NB4 (cell line): Measurements from ENCODE around the gene AUTS2.

Source experiments
- DNase-seq: peaks from one replicate; pipeline ENCODE4 v3.0.0; 2010; ENCODE audit warnings: low read depth
- H3K4me3 ChIP-seq: one replicate; pipeline ENCODE4 v1.5.1; 2011; ENCODE audit warnings: mild to moderate bottlenecking, low read depth, low read length, moderate library complexity
- MYC ChIP-seq: IDR thresholded peaks from 2 replicates; pipeline ENCODE4 v1.6.1; 2011; ENCODE audit warnings: low read depth, low read length
- POLR2A ChIP-seq: IDR thresholded peaks from 2 replicates; pipeline ENCODE4 v1.6.1; 2011; ENCODE audit warnings: mild to moderate bottlenecking; ENCODE audit not compliant: insufficient read length; ENCODE audit errors: extremely low read depth
- TF ChIP-seq, protein P1 (sequence below): IDR thresholded peaks from 2 replicates; pipeline ENCODE4 v1.6.1; 2011; ENCODE audit warnings: low read depth, low read length
- TF ChIP-seq, protein P2 (sequence below): IDR thresholded peaks from one replicate; pipeline ENCODE4 v1.5.1; 2012; ENCODE audit warnings: low read depth, low read length

The AUTS2 gene

DNA sequence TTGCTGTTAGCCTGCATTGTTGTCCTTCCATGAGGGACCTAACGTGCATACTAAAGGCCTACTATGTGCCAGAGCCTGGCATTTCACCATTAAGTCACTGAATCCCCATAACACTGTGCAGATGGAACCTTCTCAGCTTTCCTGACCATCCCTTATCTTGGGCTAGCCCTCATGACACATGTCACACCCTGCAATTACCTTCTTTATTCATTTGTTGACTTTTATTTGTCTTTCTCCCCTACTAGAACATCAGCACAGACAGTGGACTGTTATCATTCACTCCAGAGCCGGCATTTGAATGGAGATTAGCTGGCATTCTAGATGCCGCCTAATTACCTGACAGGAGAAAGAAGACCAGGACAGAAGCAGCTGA, 1062.5 kb downstream of the AUTS2 start:
- no peak overlapping the region for H3K4me3 ChIP-seq
- no peak for DNase-seq
- TF ChIP-seq, protein P1, sequence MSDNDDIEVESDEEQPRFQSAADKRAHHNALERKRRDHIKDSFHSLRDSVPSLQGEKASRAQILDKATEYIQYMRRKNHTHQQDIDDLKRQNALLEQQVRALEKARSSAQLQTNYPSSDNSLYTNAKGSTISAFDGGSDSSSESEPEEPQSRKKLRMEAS, result no peak

DNA sequence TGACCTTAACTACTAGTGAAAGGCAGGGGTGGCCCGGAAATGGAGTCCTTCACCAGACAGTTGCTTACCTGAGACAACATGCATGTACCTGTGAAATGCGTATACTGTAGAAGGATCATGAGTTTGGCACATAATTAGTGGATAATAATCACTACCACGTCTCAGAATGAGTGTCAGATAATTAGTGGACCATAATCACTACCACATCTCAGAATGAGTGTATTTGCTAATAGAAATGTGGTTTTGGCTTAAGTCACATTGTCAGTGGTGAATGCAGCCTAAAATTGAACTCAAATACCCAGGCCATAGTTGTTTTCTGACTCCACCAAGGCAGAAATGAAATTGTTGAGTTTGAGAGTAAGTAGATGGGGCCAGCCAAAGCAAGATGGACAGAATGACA, 1065.4 kb downstream of the AUTS2 start:
- H3K4me3 ChIP-seq, result no peak overlapping the region
- no peak for DNase-seq
- TF ChIP-seq, protein P1, result no peak
- TF ChIP-seq MYC, result no peak
- no peak for TF ChIP-seq POLR2A
- TF ChIP-seq, protein P2, sequence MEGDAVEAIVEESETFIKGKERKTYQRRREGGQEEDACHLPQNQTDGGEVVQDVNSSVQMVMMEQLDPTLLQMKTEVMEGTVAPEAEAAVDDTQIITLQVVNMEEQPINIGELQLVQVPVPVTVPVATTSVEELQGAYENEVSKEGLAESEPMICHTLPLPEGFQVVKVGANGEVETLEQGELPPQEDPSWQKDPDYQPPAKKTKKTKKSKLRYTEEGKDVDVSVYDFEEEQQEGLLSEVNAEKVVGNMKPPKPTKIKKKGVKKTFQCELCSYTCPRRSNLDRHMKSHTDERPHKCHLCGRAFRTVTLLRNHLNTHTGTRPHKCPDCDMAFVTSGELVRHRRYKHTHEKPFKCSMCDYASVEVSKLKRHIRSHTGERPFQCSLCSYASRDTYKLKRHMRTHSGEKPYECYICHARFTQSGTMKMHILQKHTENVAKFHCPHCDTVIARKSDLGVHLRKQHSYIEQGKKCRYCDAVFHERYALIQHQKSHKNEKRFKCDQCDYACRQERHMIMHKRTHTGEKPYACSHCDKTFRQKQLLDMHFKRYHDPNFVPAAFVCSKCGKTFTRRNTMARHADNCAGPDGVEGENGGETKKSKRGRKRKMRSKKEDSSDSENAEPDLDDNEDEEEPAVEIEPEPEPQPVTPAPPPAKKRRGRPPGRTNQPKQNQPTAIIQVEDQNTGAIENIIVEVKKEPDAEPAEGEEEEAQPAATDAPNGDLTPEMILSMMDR, result no peak

DNA sequence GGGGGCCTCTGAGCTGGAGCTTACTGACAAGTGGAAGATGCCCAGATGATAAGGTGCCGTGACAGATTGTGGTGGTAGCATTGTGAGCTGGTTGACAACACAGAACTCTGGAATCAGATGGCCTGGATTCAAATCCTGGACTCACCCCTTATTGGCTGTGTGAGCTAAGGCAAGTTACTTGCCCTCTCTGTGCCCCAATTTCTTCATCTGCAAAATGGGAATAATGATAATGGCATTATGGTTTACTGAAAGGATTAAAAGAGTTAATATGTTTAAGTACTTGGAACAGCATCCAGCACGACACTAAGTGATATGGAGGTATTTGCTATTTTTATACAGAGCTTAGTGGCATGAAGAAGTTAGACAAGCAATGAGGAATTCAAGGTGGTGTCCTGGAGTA, 1067.7 kb downstream of the AUTS2 start:
- no peak for DNase-seq
- no peak overlapping the region for H3K4me3 ChIP-seq
- TF ChIP-seq, protein P1, result no peak
- TF ChIP-seq, protein P2, result no peak
- no peak for TF ChIP-seq POLR2A
- TF ChIP-seq MYC, result no peak

DNA sequence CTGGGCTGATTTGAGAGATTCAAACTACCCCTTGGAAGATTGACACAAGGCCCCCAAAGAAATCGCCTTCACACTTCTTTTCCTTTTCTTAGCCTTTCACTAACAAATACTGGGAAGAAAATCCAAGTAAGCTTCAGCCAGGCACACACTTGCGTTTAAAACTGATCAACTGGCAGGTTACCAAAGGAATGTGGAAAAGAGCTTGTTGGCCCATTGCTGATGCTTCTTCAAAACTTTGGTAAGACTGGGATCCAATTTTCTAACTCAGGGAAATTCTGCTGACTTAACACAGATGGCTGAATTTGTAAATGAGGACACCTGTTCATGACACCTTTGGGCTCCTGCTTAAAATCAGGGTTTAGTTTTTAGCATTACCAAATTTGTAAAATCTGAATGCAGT, 1069.1 kb downstream of the AUTS2 start:
- TF ChIP-seq POLR2A (no peak), MYC (no peak)
- TF ChIP-seq, protein P1, result no peak
- TF ChIP-seq, protein P2, result no peak
- no peak for DNase-seq
- H3K4me3 ChIP-seq, result no peak overlapping the region

DNA sequence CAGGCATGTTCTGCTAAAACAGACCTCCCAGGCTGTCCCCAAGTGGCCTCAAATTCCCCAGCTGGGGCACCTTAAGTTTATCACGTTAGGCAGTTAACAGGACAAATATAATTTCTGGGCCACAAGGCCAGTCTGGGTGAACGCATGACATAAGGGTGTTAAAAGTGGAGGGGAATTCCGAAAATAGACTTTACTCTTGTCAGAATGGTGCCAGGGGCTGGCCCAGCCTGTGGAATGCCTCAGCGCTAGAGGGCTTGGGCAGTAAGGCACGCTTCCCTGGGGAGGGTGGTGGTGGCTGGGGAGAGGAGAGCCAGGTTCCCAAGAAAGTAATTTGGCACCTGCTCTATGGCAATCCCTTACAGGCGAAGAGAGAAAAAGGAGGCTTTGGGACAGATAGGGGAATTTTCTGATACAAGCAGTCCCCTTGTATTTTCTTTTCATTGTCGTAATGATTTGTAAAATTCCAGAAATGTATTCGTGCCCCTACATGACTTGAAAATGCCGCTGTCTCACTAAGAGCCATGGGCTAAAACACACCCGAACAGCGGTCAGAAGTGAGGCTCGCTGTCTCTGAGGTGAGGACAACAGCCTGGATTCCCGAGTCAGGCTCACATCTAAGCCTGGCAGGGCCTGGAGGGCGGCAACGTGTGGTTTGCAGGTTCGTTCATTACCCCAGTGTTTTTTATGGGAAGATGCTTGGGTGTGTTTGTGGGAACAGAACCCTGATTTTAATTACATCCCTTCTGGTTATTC, 1070.5 kb downstream of the AUTS2 start:
- TF ChIP-seq MYC, result no peak
- TF ChIP-seq, protein P1, result no peak
- TF ChIP-seq, protein P2, result no peak
- TF ChIP-seq POLR2A, result no peak
- H3K4me3 ChIP-seq, result no peak overlapping the region
- DNase-seq, result no peak

DNA sequence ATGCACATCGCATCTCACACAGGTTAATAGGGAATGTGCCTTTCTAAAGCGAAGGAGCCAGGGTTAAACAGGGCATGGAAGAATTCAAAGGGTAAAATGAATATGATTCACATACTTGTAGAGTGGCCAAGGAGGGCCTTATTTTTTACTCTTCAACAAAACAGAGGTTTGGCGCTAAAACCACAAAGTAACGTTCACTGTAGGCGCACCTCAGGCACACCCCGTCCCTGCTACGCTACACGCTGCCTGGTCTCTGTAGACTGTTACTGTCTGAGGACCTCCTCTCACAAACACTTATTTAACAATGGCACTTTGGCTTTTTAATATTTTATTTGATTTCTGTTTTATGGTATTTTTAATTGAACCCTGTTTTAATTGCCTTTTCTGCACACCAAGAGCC, 1071.6 kb downstream of the AUTS2 start:
- TF ChIP-seq MYC (no peak), POLR2A (no peak)
- TF ChIP-seq, protein P2, result no peak
- TF ChIP-seq, protein P1, result no peak
- H3K4me3 ChIP-seq, result no peak overlapping the region
- DNase-seq, result no peak
